NCI-H146 treated with DMSO at 0.1 percent for 48 hours (cell line): ENCODE results near the gene GRIP1.

Experiments
- DNase-seq: peaks from one replicate; lab custom pipeline; 2025; ENCODE audit not compliant: unreplicated experiment; lab: John Stamatoyannopoulos, UW

Gene GRIP1, protein sequence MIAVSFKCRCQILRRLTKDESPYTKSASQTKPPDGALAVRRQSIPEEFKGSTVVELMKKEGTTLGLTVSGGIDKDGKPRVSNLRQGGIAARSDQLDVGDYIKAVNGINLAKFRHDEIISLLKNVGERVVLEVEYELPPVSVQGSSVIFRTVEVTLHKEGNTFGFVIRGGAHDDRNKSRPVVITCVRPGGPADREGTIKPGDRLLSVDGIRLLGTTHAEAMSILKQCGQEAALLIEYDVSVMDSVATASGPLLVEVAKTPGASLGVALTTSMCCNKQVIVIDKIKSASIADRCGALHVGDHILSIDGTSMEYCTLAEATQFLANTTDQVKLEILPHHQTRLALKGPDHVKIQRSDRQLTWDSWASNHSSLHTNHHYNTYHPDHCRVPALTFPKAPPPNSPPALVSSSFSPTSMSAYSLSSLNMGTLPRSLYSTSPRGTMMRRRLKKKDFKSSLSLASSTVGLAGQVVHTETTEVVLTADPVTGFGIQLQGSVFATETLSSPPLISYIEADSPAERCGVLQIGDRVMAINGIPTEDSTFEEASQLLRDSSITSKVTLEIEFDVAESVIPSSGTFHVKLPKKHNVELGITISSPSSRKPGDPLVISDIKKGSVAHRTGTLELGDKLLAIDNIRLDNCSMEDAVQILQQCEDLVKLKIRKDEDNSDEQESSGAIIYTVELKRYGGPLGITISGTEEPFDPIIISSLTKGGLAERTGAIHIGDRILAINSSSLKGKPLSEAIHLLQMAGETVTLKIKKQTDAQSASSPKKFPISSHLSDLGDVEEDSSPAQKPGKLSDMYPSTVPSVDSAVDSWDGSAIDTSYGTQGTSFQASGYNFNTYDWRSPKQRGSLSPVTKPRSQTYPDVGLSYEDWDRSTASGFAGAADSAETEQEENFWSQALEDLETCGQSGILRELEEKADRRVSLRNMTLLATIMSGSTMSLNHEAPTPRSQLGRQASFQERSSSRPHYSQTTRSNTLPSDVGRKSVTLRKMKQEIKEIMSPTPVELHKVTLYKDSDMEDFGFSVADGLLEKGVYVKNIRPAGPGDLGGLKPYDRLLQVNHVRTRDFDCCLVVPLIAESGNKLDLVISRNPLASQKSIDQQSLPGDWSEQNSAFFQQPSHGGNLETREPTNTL

GRCh38 chr12:66678338-66679275 lies at the start of gene GRIP1:
TSS of gene GRIP1 (minus strand) at chr12:66679076. CDS start at chr12:66678904, 172 bp downstream.
- no peak for DNase-seq

DNA sequence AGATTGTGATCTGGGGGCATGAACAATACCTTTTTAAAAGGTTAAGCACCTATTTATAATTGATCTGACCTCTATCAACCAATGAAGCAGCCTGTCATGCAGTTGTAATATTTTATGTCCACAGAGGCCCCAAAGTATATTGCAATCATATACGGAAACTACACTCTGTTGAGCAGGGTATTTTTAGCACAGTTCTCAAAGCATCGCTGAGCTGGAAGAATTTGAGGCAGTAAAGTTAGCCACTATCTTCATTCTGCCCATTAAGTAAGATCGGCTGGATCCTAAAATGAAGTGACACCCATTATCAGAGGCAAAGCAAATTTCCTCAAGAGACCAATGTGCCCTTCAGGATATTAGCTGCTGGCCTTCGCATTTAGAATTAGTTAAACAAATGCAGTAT lies 47.7 kb upstream of the GRIP1 start:
- no peak for DNase-seq

- no peak for DNase-seq
Measured at GRCh38 chr12:66725031-66725430, 46.2 kb upstream of the GRIP1 start.

DNA sequence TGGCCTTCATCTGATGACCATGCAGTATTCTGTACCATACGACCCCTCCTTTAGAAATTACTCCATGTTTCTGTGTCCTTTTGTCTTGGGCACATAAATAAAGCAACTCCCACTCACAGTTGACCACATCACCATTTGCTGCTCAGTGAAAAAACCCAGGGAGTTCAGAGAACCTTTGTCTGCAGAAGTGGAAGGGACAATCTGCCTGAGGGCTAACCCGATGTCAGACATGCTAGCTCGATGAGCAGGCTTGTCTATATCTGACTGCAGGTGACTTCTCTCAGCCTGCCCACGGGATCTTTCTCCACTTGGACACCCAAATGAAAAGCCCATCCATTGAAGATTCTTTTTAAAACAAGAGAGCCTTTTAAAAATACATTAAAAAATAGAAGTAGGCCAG lies 45.7 kb upstream of the GRIP1 start:
- peak; percentile 30 for DNase-seq

GRCh38 chr12:66724026-66724425 lies 45.1 kb upstream of the GRIP1 start:
- no peak for DNase-seq

GRCh38 chr12:66719862-66720261 lies 41.0 kb upstream of the GRIP1 start:
- DNase-seq: no peak

GRCh38 chr12:66717036-66717673 lies 38.3 kb upstream of the GRIP1 start:
- no peak for DNase-seq

DNA sequence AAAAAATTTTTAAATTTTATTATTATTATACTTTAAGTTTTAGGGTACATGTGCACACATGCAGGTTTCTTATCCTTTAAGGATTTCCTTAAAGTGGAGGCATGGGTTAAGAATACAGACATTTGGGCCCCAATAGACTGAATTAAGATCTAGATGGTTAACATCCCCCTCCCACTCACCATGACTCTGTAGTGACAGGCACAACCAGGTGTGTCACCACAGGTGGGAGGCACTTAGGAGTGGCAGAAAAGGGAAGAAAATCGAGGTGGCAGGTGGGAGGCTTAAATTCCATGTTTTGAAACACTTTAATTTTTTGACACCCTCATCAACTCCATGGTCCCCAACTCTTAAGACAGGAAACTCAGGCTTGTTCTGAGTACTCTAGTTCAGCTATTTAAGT lies 37.6 kb upstream of the GRIP1 start:
- DNase-seq: peak; percentile 70

- DNase-seq: no peak
Measured at GRCh38 chr12:66714709-66715108, 35.8 kb upstream of the GRIP1 start.

- no peak for DNase-seq
Measured at GRCh38 chr12:66713984-66714383, 35.1 kb upstream of the GRIP1 start.

DNA sequence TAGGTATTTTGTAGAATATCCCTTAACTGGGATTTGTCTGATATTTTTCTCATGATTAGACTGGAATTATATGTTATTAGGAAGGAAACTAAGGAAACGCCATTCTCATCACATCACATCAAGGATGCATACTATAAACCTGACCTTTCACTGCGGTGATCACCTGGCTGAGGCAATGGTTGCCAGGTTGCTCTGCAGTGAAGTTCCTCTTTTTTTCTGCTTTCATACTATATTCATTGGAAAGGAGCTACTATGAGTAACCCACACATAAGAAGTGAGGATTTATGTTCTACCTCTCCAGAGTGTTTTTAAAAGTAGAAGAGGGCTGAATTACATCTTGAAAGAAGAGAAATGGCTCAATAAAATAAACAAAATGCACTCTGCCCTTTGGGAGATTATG lies 31.0 kb upstream of the GRIP1 start:
- DNase-seq: no peak

- no peak for DNase-seq
Measured at GRCh38 chr12:66709457-66709773, 30.5 kb upstream of the GRIP1 start.

DNA sequence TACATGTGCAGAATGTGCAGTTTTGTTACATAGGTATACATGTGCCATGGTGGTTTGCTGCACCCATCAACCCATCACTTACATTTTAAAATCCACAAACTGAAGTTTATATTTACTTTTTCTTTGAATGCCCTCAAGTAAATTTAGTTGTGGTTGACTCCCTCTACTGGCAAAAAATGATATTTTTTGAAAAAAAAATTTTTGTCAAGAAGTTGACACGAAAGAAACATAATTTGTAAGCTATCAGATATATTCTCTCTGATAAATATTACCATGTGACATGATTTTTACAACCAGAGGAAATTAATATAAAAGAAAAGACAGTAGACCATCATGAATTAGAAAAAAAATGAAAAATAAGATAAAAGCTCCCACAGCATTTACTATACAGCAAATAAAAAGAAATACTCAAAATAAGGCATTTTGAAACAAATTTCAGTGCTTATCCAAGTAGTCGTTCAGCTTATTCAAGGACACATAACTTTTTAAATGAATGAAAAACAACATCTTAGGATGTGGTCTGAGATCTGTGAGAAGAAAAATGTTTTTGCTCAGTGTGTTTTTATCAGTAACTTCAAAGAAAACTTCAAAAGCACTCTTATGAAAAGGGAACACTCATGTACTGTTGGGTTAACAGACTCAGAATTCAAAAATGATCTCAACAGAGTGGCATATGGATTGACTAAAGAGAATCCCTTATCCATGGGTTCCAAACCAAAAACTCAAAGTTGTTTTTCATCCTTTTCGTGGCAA lies 30.0 kb upstream of the GRIP1 start:
- DNase-seq: no peak

DNA sequence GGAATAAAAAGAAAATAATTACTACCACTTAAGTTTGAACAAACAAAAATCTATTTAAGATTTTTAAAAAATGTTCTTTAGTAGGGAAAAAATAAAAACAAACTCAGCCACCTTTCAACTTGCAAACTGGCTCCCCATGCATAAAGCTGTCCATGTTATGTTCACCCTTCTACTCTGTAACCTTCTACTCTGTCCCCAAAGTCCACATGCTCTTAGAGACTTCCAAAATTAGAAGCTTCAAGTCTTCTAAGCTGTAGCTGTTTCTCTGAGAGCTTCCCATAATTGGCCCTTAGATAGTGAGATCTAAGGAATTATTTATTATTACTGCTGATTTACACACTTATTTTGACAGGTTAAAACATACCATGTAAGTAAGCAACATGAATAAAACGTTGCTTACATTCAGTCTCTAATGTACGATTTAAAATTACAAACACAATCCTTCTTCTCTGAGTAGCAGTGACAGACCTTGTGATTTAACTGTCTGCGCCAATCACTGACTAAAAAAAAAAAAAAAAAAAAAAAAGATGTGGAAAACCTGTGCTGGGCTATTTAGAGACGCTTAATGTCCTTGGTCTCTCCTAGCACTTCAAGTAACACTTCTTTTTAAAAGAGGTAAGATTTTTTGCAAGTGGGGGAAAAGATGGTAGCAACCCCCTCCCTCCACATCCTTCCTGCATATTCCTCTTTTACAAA lies 28.3 kb upstream of the GRIP1 start:
- no peak for DNase-seq

DNA sequence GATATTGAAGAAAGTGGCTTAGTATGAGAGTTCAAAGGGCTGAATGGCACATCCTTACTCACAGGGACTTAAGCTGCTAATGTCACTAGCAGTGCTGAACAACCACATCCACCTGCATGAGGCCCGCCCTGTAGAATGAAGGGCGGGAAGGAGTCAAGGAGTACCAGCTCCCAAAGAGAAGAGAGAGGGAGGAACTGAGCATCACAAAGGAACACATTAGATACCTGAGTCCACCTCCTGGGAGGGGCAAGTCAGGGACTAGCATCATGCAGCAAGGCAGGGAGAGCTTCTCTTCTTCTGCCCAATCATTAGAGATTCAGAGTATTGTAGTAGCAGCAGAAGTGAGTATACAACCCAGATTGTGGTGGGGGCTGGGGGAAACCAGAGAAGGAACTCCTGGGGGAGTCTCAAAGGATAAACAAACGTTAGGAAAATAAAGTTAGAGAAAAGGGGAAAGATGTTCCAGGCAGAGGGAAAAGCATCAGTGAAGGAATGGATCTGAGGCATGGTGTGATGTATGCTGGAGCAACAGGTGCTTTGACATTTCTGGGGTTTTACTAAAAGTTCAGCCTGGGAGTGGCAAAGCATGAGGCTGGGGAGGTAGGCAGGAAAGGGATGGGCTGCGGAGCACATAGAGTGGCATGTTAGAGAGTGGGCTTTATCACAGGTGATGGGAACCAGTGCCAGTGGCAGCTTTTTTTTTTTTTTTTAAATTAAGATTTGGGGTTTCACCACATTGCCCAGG lies 21.0 kb upstream of the GRIP1 start:
- no peak for DNase-seq

GRCh38 chr12:66698558-66698957 lies 19.7 kb upstream of the GRIP1 start:
- DNase-seq: no peak

DNA sequence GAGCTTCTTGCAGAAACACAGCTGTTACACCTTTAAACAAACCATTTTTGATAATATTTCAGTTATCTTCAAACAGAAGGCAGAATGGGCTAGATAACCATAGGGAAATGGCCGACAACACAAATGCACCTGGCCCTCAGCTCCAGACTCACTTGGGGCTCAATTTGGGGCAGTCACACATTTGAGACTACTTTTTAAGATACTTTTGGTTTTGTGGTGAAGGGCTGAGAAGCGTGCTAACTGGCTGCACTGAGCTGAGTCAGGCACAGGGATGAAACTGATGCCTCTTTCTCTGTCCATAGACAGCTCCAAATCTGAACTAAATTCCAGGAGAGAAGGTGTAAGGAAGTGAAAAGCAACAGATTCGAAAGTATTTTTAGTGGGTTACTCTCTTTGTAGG lies 18.5 kb upstream of the GRIP1 start:
- no peak for DNase-seq
